GM18909 (cell line): ENCODE results near the gene SNAP47.

ENCODE experiments used
- ATAC-seq: cut with Tn5 transposase; IDR thresholded peaks from one replicate; pipeline ENCODE4 v1.9.1; 2021; ENCODE audit warnings: mild to moderate bottlenecking; ENCODE audit not compliant: unreplicated experiment, poor library complexity

The SNAP47 gene

GRCh38 chr1:227731696-227732585, 3.3 kb upstream of the SNAP47 start:
- no peak for ATAC-seq

DNA sequence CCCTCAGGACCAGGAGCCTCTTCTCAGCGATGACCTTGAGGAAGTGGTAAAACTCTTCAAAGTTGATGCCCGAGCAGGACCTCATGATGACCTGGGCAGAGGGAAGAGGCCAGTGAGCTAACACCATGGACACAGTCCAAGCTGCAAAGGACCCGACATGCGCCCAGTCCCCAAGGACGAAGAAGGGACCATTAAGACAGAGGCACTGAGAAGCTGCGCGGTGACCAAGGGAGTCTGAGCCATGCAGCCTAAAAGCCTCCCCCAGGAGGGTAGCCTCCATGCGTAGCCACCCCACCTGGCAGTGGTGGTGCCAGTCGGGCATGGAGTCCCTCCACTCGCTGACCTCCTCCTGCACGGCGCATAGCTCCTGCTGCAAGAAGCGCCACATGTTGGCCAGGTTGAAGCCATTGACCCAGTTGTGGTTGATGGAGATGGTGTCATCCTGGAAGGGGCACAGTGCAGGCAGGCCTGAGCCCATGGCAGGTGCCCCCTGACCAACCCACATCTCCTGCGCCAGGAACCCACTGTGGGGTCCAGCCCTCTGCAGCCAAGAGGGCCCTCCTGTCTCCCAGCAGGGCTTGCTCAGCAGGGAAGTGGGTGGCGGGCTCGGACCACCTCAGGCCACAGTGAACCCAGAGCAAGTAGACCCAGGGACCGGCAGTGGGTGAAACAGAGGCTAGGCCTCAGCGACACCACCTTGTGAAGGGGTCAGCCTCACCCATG, 2.5 kb upstream of the SNAP47 start:
- ATAC-seq: no peak

GRCh38 chr1:227733309-227733705, 1.9 kb upstream of the SNAP47 start:
- ATAC-seq: no peak

DNA sequence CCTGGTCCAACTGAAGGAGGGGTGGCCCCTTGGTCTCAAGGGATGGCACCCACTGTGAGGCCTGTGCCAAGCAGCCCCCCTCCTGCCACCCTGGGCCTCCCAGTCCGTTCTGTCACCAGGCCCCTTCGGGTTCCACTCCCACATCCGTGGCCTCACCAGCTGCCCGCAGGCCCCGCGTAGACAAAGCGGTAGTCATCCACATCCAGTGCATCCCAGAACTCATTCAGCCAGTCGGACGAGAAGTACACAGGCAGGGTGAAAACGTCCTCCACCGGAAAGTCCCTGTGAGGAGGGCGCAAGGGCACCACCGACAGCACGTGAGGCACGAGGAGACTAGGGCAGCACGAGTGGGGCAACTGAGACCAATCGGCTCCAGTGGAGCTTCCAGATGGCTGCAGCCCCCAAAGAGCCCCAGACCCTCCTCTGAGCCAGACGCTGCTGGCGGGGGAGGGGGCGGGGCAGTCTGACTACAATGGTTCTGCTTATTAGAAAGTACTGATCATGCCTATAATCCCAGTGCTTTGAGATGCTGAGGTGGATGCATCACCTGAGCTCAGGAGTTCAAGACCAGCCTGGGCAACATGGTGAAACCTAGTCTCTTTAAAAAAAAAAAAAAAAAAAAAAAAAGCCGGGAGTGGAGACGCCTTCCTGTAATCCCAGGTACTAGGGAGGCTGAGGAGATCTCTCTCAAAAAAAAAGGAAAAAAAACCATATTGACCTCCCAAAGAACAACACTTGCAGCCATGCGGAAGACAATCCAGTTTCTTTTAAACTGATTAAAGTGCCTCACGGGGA, 1.3 kb upstream of the SNAP47 start:
- no peak for ATAC-seq

GRCh38 chr1:227734546-227734855, 734 bp upstream of the SNAP47 start:
- ATAC-seq: no peak

- no peak for ATAC-seq
Observed at GRCh38 chr1:227735539-227736285, 477 bp downstream of the SNAP47 start.

- ATAC-seq: no peak
Observed at GRCh38 chr1:227736814-227737432, 1.7 kb downstream of the SNAP47 start.

DNA sequence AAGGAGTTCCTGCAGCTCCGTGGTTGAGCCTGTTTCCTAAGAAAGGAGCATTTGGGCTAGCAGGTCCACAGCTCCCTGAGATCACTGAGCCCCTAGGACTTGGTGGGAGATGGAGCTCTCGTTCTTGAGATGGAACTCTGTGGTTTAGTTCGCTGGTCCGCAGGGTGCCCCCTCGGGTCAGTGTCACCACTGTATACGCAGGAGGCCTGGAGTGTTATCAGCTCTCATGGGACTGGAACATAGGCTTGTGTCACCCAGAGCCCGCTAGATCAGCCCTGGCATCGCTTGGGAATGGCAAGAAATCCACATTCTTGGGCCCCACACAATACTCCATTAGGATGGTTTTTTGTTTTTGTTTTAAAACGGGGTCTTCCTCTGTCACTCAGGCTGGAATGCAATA, 3.6 kb downstream of the SNAP47 start:
- ATAC-seq: no peak

- no peak for ATAC-seq
Observed at GRCh38 chr1:227739636-227740035, 4.4 kb downstream of the SNAP47 start.

DNA sequence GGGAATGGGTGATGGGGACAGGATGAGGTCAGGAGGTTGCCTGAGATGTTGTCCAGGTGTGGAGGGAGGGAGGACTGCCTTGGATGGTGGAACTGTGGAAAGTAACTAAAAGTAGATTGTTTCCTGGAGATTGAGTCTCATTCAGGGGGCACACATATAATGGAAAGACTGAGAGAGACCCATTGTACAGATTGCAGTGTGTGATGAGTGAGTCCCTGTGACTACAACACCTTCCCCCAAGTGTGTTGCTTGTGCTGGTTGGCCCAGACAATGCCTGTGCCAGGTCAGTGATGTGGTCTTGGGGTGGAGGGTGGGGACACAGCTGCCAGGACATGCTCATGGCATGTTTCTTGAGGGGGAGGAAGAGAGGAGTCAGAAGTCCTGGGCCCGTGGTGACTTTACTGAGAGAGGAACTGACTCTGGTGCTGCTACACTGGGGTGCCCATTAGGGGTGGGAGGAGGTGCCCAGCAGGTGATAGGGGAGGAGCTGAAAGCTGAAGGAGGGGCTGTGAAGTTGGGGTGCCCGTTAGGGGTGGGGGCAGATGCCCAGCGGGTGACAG, 5.2 kb downstream of the SNAP47 start:
- no peak for ATAC-seq

DNA sequence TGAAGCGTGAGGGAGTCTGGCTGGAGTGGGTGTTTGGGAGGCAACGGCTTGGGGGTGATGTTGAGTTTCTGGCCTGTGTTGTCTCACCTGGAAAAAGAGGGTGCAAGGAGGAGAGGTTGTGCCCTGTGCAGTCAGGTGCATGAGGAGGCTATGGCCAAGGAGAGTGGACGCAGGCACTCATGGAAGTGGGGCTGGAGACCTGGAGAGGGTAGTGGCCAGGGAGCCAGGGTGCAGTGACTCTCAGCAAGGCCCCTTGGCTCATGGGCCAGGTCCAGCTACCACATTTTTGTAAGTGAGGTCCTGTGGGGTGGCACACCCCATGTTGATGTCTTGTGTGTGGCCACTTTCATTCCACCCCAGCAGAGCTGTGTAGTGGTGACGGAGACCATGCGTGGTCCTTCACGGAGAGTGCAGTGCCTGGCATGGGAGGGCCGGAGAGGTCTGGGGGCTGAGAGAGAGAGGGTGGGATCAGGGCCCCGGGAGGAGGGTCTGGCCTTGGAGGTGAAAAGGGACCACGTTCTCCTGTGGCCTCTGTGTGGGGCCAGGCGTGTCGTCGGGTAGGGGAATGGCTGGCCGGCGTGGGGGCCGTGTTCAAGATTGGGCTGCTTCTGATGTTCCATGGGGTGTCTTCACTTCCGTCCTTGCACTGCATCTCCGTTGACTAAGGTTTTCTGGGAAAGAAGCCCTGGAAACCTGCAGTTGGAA, 6.1 kb downstream of the SNAP47 start:
- no peak for ATAC-seq

DNA sequence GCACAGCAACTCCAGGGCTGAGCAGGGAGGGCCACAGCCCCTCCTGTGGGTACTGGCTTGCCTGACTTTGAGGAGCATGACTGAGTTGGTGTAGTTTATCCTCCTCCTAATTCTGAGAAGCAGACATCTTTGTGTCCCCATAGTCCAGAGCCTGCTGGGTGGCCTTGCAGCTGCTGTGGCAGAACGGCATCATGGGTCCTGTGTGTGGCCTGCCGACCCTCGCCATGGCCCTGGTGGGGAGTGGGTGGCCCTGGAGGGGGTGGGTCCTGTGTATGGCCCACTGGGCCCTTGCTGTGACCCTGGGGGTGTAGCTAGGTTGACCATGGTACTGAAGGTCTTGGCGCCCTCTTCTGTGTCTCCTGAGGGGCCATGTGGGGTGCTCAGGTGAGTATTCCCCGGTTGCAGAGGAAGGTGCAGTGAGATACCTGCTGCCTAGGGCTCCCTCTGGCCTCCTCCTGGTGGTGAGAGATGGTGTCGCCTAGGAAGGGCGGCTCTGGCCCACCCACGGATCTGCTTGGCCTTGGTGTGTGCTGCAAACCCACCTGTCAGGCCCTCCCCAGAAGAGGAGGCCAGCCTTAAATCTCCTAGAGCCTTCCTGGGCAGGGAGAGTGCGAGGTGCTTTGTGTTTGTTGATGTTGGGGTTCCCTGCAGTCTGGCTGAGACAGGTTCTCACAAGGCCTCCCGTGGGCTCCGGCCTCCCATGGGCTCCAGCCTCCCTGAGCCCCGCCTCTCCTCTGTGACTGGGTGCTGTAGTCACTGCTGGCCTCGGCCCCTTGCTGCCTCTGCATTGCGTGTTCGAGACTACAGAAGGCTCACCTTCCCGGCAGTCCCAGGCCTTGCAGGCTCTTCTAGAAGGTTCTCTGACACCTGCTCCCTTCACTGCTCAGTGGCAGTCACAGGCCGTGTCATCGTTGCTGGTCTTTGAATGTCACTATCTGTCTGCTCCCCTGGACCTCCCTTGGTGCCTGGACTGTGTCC, 7.8 kb downstream of the SNAP47 start:
- ATAC-seq: no peak

DNA sequence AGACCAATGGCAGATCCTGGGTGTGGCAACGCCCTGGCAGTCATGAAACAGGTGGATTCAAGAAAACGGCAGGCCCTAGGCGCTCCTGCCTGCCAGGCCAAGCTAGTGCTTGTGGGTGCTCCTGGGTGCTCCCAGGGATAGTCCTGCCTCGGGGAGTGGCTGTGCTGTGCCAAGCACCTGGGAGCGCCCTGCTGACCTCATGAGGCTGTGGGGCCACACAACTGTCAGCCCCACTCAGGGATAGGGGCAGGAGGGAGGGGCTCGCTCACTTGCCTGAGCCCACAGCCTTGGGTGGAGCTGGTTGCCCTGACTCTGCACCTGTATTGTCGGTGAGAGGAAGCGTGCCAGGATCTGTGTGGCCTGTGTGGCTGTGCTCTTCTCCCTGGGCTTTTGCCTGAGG, 9.4 kb downstream of the SNAP47 start:
- ATAC-seq: no peak

DNA sequence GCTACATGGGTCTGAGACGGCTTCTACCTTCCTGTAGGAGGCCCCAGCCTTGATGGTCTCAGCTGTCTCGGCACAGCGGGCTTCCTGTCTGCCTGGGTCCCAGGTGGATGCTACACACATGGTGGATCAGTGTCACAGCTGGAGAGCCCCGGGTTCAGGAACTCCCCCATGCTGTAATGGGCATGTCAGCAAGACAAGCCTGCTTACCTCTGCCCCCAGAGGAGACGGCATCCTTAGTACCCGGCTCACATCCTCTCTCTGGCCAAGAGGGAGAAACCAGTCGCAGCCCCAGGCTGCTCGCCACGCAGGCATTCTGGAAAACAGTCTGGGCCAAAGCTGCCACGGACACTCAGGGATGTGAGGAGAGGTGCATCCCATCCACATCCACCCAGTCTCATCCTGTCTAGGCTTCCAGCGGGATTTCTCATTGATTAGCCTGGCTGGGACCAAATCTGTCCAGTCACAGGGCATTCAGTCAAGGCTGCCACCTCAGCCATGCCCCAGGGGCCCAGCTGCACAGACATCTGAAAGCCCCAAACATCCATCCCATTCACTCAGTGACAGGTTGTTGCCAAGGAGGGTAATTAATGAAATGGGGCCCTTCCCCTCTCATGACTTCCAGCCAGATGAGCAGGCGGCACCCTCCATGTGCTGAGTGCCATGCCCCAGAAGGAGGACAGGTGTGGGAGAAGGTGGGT, 10.5 kb downstream of the SNAP47 start:
- ATAC-seq: no peak

DNA sequence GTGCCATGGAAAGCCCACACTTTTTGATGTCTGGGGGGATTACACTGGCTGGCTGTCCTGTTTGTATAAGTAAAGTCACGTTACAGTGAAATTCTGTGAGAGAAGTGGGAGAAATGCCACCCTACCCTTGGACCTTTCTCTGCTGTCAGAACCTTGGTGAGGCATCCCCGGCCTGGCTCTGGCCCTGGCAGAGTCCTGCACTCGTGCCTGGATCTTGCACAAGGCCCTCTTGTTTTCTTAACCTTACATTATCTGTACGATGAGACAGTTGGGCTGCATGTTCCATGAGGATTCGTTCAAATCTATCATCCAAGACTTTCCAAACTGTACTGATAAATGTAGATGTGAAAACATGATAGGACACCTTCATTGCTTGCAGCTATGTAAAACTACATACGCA, 11.4 kb downstream of the SNAP47 start:
- no peak for ATAC-seq

DNA sequence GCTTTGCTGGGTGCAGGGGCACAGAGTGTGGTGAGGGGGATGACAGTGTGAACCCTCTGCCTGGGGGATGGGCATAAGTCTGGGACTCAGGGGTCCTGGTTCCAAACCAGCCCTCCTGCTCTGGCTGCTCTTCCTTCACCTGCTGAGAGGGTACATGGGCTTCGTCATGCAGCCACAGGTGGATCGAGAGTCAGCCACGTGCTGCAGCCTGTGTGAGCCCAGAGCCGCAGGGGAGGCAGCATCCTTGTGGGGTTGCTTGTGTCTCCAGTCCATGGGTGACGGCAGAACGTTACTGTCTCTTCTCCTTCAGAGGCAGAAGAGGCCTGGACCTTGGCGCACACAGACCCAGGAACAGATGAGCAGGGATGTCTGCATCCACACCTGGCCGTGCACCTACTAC, 12.1 kb downstream of the SNAP47 start:
- no peak for ATAC-seq

- no peak for ATAC-seq
Observed at GRCh38 chr1:227747948-227748495, 12.8 kb downstream of the SNAP47 start.
